Naive B cell (primary cell): ENCODE results near the gene CBX1. TPM values are rescaled to one million over a fixed set of nuclear protein-coding genes. Genes with fewer than 3 reads are reported as not detected.
A peak's percentile ranks its signal among the peaks of the same experiment; 100 is the strongest.
"Not testable (repeated sequence)": the region's sequence is repeated elsewhere in the genome, so short reads cannot be mapped to it uniquely, and the experiment has no call there.

ENCODE experiments used
- ATAC-seq, 2 donors: fragments of 150-1000 bp; cut with Tn5 transposase; 2 replicates each; pipeline ENCODE4 v1.10.0; 2021; ENCODE audit warnings: low read depth in 2 of 2, mild to moderate bottlenecking in 2 of 2, moderate library complexity in 2 of 2
- DNase-seq: peaks from one replicate; pipeline ENCODE4 v3.0.0; 2022
- H3K27ac Mint-ChIP-seq, 6 donors: one replicate each; pipeline ENCODE4 v1.8.0; 2020 to 2022; ENCODE audit warnings: mild to moderate bottlenecking in 6 of 6, mixed read lengths in 6 of 6, moderate library complexity in 5 of 6, inconsistent platforms in 2 of 6
- H3K27me3 Mint-ChIP-seq, 3 donors: one replicate each; pipeline ENCODE4 v1.8.0; 2021 to 2022; ENCODE audit warnings: mixed read lengths in 3 of 3, mild to moderate bottlenecking in 1 of 3
- H3K36me3 Mint-ChIP-seq, 2 donors: one replicate each; pipeline ENCODE4 v1.8.0; 2020 to 2022; ENCODE audit warnings: mixed read lengths in 2 of 2, inconsistent platforms in 1 of 2, mild to moderate bottlenecking in 1 of 2
- H3K4me1 Mint-ChIP-seq, 3 donors: one replicate each; pipeline ENCODE4 v1.8.0; 2020 to 2022; ENCODE audit warnings: mixed read lengths in 3 of 3, inconsistent platforms in 1 of 3, mild to moderate bottlenecking in 1 of 3, moderate library complexity in 1 of 3
- H3K4me3 Mint-ChIP-seq, 8 donors: one replicate each; pipeline ENCODE4 v1.8.0; 2020 to 2022; ENCODE audit warnings: mild to moderate bottlenecking in 8 of 8, mixed read lengths in 8 of 8, moderate library complexity in 8 of 8, inconsistent platforms in 2 of 8
- H3K9me3 Mint-ChIP-seq, 7 donors: one replicate each; pipeline ENCODE4 v1.8.0; 2020 to 2022; ENCODE audit warnings: mixed read lengths in 7 of 7, mild to moderate bottlenecking in 5 of 7, inconsistent platforms in 2 of 7, moderate library complexity in 1 of 7
- polyA plus RNA-seq, 6 donors: library from polyadenylated mRNA; unstranded; fragments of 300-500 nt; fragmentation: Illumina TruSeq; gene quantifications; one replicate each; pipeline ENCODE4 v1.2.3, GENCODE V29; 2021; ENCODE audit warnings: low read depth in 6 of 6

The CBX1 gene
- polyA plus RNA-seq, 6 donors from 2014 or later, result 12.9 to 30.8 (median 24.5) TPM

GRCh38 chr17:48047741-48048383, 53.4 kb downstream of the CBX1 start, which contains the start of gene NFE2L1:
Gene NFE2L1, plus strand, starts transcription at chr17:48048359. Its CDS starts 2,760 bp downstream, at chr17:48051119.
- H3K9me3 Mint-ChIP-seq, result no peaks in the 10 kb centered on the region
- H3K27ac Mint-ChIP-seq, result peak within 1 kb of the TSS; percentile 91 to 98 (median 96)
- peak within 1 kb of the TSS; percentile 85 to 100 (median 94) for H3K4me3 Mint-ChIP-seq
- DNase-seq (peak; percentile 98), ATAC-seq (peak; percentile 93)
- H3K36me3 Mint-ChIP-seq, result no peaks in the 10 kb centered on the region
- H3K4me1 Mint-ChIP-seq, result peaks cover 49 to 65% (median 58%) of the 10 kb centered on the region in 3 donors
- no peaks in the 10 kb centered on the region for H3K27me3 Mint-ChIP-seq

DNA sequence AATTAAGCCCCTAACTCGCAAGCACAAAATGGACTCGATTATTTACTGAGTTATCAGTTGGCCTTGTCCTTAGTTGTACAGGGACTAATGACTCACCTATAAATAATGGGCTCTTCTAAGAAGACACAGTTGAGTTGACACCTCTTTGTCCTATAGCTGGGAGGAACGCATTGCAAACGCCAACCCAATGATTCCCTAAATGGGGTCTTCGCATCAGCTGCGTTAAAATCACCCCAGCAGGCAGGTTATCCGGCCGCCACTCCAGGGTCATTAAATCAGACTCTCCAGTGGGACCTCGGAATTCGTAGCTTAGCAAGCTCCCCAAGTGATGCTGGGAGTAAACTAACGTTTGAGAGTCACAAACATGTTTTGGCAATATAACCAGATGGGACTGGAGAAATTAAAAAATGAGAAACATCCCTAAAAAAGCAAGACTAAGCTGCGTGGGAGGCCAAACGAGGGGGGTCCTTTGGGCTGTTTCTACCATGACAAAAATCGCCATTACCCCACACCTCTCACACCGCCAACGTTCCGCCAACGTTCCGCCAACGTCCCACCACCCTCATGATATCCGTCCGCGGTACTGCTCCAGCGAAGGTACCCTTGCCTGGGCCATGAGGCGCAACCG, 54.1 kb downstream of the CBX1 start:
- no peaks in the 10 kb centered on the region for H3K27me3 Mint-ChIP-seq
- H3K4me1 Mint-ChIP-seq, result peaks cover 44 to 58% (median 51%) of the 10 kb centered on the region in 3 donors
- H3K36me3 Mint-ChIP-seq, result no peaks in the 10 kb centered on the region
- peak overlapping the region; percentile 91 to 98 (median 96) for H3K27ac Mint-ChIP-seq
- DNase-seq (no peak), ATAC-seq (no peak)
- no peaks in the 10 kb centered on the region for H3K9me3 Mint-ChIP-seq
- peak overlapping the region; percentile 85 to 100 (median 94) for H3K4me3 Mint-ChIP-seq

GRCh38 chr17:48046296-48046695, 55.0 kb downstream of the CBX1 start:
- Mint-ChIP-seq H3K4me1 (peaks cover 39 to 49% (median 43%) of the 10 kb centered on the region in 3 donors), H3K27ac (peak overlapping the region in 1 of 6 donors; percentile 94), H3K4me3 (peak overlapping the region in 4 of 8 donors; percentile 21 to 97 (median 90)), H3K9me3 (no peaks in the 10 kb centered on the region), H3K36me3 (no peaks in the 10 kb centered on the region), H3K27me3 (no peaks in the 10 kb centered on the region)
- ATAC-seq, result no peak
- DNase-seq, result no peak

- Mint-ChIP-seq H3K4me3 (peak overlapping the region in 2 of 8 donors; percentile 38 to 64), H3K36me3 (no peaks in the 10 kb centered on the region), H3K27me3 (no peaks in the 10 kb centered on the region), H3K9me3 (no peaks in the 10 kb centered on the region), H3K27ac (peak overlapping the region in 1 of 6 donors; percentile 78), H3K4me1 (peaks cover 35 to 41% (median 35%) of the 10 kb centered on the region in 3 donors)
- ATAC-seq (no peak), DNase-seq (no peak)
Observed at GRCh38 chr17:48045316-48046001, 55.8 kb downstream of the CBX1 start.

DNA sequence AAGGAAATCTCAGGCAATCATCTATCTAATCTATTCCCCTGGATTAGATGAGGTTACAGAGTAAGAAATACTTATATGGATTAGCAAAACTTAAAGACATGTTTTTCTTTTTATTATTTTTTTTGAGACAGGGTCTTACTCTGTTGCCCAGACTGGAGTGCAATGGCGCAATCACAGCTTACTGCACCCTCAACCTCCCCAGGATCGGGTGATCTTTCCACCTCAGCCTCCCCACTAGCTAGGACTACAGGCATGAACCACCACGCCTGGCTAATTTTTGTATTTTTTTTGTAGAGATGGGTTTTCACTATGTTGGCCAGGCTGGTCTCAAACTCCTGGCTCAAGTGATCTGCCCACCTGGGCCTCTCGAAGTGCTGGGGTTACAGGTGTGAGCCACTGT, 56.4 kb downstream of the CBX1 start:
- Mint-ChIP-seq H3K36me3 (no peaks in the 10 kb centered on the region), H3K4me1 (peaks cover 30 to 35% (median 31%) of the 10 kb centered on the region in 3 donors), H3K27me3 (no peaks in the 10 kb centered on the region), H3K9me3 (no peaks in the 10 kb centered on the region), H3K27ac (peak overlapping the region in 1 of 6 donors; percentile 78), H3K4me3 (peak overlapping the region in 2 of 8 donors; percentile 38 to 53)
- ATAC-seq (no peak), DNase-seq (no peak)

- Mint-ChIP-seq H3K27ac (no peak overlapping the region), H3K4me1 (peaks cover 19 to 29% (median 25%) of the 10 kb centered on the region in 3 donors), H3K27me3 (peaks cover under 1 to 5% (median 4%) of the 10 kb centered on the region in 3 donors), H3K36me3 (no peaks in the 10 kb centered on the region), H3K4me3 (peak overlapping the region in 1 of 8 donors; percentile 31), H3K9me3 (no peaks in the 10 kb centered on the region)
- DNase-seq, result no peak
- no peak for ATAC-seq
Observed at GRCh38 chr17:48043176-48043575, 58.1 kb downstream of the CBX1 start.

GRCh38 chr17:48038687-48039086, 62.6 kb downstream of the CBX1 start:
- ATAC-seq (no peak), DNase-seq (no peak)
- no peaks in the 10 kb centered on the region for H3K36me3 Mint-ChIP-seq
- no peaks in the 10 kb centered on the region for H3K9me3 Mint-ChIP-seq
- H3K4me3 Mint-ChIP-seq, result peak overlapping the region in 7 of 8 donors; percentile 65 to 95 (median 91)
- no peak overlapping the region for H3K27ac Mint-ChIP-seq
- H3K4me1 Mint-ChIP-seq, result peaks cover 13 to 15% (median 13%) of the 10 kb centered on the region in 3 donors
- peaks cover 10 to 15% (median 14%) of the 10 kb centered on the region in 3 donors for H3K27me3 Mint-ChIP-seq

DNA sequence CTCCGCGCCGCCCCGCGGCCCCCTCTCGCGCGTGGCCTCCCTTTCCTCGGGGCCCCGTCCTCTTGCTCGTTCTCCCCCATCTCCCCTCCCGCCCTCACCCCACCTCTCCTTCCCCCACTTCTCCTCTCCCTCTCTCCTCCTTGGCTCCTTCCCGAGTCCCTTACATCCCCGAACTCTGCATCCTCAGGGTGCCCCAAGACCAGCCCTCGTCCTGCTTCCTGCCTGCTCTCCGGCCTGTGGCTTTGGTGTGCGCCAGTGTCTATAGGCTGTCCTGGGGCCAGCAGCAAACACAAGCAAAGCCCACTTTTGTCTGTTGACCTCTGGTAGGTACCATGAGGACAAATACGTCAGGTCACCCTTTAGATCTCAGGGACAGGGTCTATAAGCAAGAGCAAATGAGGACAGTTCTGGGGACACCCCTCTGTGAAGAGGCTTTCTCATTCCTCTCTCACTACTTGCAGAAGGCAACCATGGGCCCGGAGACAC, 63.4 kb downstream of the CBX1 start:
- Mint-ChIP-seq H3K36me3 (no peaks in the 10 kb centered on the region), H3K27me3 (peaks cover 15 to 23% (median 22%) of the 10 kb centered on the region in 3 donors), H3K9me3 (no peaks in the 10 kb centered on the region), H3K4me1 (peaks cover 13 to 15% (median 13%) of the 10 kb centered on the region in 3 donors), H3K27ac (peak overlapping the region in 4 of 6 donors; percentile 70 to 89 (median 78)), H3K4me3 (peak overlapping the region; percentile 65 to 95 (median 91))
- ATAC-seq (no peak), DNase-seq (no peak)

GRCh38 chr17:48037036-48037837, 64.0 kb downstream of the CBX1 start, which contains the start of gene COPZ2:
Gene COPZ2, minus strand, starts transcription at chr17:48037797. Its CDS starts 20 bp downstream, at chr17:48037777.
- H3K9me3 Mint-ChIP-seq, result no peaks in the 10 kb centered on the region
- DNase-seq (peak; percentile 61), ATAC-seq (peak; percentile 95 to 97)
- peak within 1 kb of the TSS in 4 of 6 donors; percentile 70 to 89 (median 78) for H3K27ac Mint-ChIP-seq
- peak within 1 kb of the TSS; percentile 89 to 95 (median 91) for H3K4me3 Mint-ChIP-seq
- peaks cover 21 to 29% (median 29%) of the 10 kb centered on the region in 3 donors for H3K27me3 Mint-ChIP-seq
- peaks cover 13 to 15% (median 13%) of the 10 kb centered on the region in 3 donors for H3K4me1 Mint-ChIP-seq
- H3K36me3 Mint-ChIP-seq, result no peaks in the 10 kb centered on the region

GRCh38 chr17:48036693-48037035, 64.6 kb downstream of the CBX1 start:
- peaks cover 13 to 15% (median 13%) of the 10 kb centered on the region in 3 donors for H3K4me1 Mint-ChIP-seq
- peak overlapping the region; percentile 83 to 95 (median 89) for H3K4me3 Mint-ChIP-seq
- DNase-seq (no peak), ATAC-seq (no peak)
- H3K36me3 Mint-ChIP-seq, result no peaks in the 10 kb centered on the region
- peak overlapping the region in 2 of 6 donors; percentile 71 to 85 for H3K27ac Mint-ChIP-seq
- H3K27me3 Mint-ChIP-seq, result peaks cover 21 to 35% (median 35%) of the 10 kb centered on the region in 3 donors
- H3K9me3 Mint-ChIP-seq, result no peaks in the 10 kb centered on the region

- not testable (repeated sequence) for H3K36me3 Mint-ChIP-seq, H3K4me3 Mint-ChIP-seq, ATAC-seq, H3K27ac Mint-ChIP-seq, DNase-seq, H3K9me3 Mint-ChIP-seq
- peaks cover 21 to 53% (median 51%) of the 10 kb centered on the region in 3 donors for H3K27me3 Mint-ChIP-seq
- H3K4me1 Mint-ChIP-seq, result peaks cover 13 to 15% (median 13%) of the 10 kb centered on the region in 3 donors
Observed at GRCh38 chr17:48034734-48035133, 66.5 kb downstream of the CBX1 start.

DNA sequence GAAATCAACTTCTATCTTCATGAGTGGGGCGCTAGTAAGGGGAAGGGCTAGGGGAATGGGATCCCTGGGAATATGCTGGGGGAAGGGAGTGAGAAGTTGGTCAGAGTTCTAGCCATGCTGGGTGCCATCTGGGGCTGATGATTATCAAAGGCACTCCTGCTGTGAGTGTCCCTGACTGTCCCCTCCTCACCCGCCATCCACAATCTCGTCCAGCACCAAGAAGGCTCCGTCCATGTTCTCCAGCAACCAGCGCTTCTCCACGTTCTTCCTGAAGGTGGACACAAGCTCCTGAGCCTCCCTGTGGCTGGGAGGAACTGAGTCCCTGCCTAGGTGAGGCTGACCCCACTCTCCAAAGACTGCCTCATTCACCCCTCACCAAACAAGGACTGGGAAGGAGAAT, 69.3 kb downstream of the CBX1 start:
- H3K4me3 Mint-ChIP-seq, result peak overlapping the region in 1 of 8 donors; percentile 23
- no peak overlapping the region for H3K27ac Mint-ChIP-seq
- H3K36me3 Mint-ChIP-seq, result no peaks in the 10 kb centered on the region
- H3K27me3 Mint-ChIP-seq, result peaks cover 17 to 66% (median 61%) of the 10 kb centered on the region in 3 donors
- DNase-seq (no peak), ATAC-seq (no peak)
- peaks cover 3 to 8% (median 3%) of the 10 kb centered on the region in 3 donors for H3K4me1 Mint-ChIP-seq
- H3K9me3 Mint-ChIP-seq, result no peaks in the 10 kb centered on the region
